Measurements from ENCODE around the gene PDE4B.

- TF ChIP-seq CTCF (IDR thresholded peaks at IDR 0.05) (no peak), POLR2A (IDR thresholded peaks at IDR 0.05) (no peak)
Measured at GRCh38 chr1:66088787-66089186, 296.1 kb downstream of the PDE4B start.
